Nephron (organoid): Measurements from ENCODE around the gene SNAPC5.
A peak's percentile ranks its signal among the peaks of the same experiment; 100 is the strongest.

Experiments used
- H3K27ac Mint-ChIP-seq, 3 experiments: 2 replicates each; pipeline ENCODE4 v1.8.0; 2020; ENCODE audit warnings: mixed read lengths in 3 of 3, mild to moderate bottlenecking in 2 of 3, moderate library complexity in 1 of 3
- H3K27me3 Mint-ChIP-seq: 2 replicates; pipeline ENCODE4 v1.8.0; 2021; ENCODE audit warnings: low read depth, mild to moderate bottlenecking, moderate library complexity, mixed read lengths
- H3K36me3 Mint-ChIP-seq: 2 replicates; pipeline ENCODE4 v1.8.0; 2020; ENCODE audit warnings: low read depth, mixed read lengths
- H3K4me1 Mint-ChIP-seq: 2 replicates; pipeline ENCODE4 v1.8.0; 2020; ENCODE audit warnings: mixed read lengths
- H3K4me3 Mint-ChIP-seq, 3 experiments: 2 replicates each; pipeline ENCODE4 v1.8.0; 2020; ENCODE audit warnings: mild to moderate bottlenecking in 3 of 3, mixed read lengths in 3 of 3, moderate library complexity in 2 of 3
- H3K9me3 Mint-ChIP-seq: 2 replicates; pipeline ENCODE4 v1.8.0; 2020; ENCODE audit warnings: mixed read lengths
- TF ChIP-seq, protein P1 (sequence below), 3 experiments: fragments of 200-600 bp; sonication (generic); IDR thresholded peaks; one replicate each; pipeline ENCODE4 v1.5.0; 2021; ENCODE audit warnings: antibody characterized with exemption in 3 of 3; ENCODE audit not compliant: unreplicated experiment in 3 of 3

Gene SNAPC5, protein sequence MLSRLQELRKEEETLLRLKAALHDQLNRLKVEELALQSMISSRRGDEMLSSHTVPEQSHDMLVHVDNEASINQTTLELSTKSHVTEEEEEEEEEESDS

DNA sequence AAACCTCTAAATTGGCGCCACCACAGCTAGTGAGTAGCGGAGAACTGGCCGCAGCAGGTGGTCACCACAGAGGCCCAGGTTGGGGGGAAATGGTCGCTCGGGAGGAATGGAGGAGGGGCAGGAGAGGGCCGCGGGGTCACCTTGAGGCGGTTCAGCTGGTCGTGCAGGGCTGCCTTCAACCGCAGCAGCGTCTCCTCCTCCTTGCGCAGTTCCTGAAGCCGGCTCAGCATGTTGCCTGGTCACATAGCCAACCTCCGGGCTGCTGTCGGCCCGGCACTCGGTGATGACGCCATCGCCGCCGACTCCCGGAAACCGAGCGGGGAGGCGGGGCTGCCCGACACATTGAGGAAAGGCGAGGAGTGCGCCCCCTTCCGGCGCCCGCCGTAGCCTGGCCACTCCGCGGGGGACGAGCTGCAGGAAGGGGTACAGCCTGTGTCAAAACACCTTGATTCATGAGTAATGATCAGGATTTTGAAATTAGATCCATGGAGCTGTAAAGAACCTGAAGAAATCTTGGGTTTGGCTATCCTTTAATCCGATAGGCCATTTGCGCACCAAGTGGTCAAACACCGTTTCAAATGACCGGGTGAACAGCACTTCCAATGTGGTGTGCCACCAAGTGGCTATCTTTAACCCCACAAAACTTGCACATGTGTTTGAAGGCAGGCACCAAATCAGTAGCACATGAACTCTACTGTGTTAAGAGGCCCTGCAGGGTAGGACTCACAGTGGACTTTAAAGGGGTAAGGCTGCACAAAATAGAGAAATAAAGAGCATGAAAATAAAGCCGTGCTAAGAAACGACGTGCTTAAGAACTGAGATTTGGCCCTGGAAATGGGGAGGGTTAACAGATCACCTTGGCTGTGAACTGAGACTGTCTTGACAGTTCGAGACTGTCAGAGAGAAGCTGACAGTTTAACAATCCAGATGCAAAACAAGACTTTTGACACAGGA, at the start of gene SNAPC5:
Gene SNAPC5, minus strand, starts transcription at position 261 of the 954 bp plus-strand sequence. Its CDS starts 31 bp downstream, at position 230.
- no peaks in the 10 kb centered on the region for H3K9me3 Mint-ChIP-seq
- TF ChIP-seq, protein P1, sequence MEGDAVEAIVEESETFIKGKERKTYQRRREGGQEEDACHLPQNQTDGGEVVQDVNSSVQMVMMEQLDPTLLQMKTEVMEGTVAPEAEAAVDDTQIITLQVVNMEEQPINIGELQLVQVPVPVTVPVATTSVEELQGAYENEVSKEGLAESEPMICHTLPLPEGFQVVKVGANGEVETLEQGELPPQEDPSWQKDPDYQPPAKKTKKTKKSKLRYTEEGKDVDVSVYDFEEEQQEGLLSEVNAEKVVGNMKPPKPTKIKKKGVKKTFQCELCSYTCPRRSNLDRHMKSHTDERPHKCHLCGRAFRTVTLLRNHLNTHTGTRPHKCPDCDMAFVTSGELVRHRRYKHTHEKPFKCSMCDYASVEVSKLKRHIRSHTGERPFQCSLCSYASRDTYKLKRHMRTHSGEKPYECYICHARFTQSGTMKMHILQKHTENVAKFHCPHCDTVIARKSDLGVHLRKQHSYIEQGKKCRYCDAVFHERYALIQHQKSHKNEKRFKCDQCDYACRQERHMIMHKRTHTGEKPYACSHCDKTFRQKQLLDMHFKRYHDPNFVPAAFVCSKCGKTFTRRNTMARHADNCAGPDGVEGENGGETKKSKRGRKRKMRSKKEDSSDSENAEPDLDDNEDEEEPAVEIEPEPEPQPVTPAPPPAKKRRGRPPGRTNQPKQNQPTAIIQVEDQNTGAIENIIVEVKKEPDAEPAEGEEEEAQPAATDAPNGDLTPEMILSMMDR (IDR thresholded peaks at IDR 0.05; ENCODE audit: unreplicated experiment in 3 of 3), result peak; percentile 98 to 100 (median 99)
- H3K27me3 Mint-ChIP-seq, result no peaks in the 10 kb centered on the region
- H3K36me3 Mint-ChIP-seq, result peaks cover 70% of the 10 kb centered on the region
- peak within 1 kb of the TSS; percentile 93 to 95 (median 95) for H3K4me3 Mint-ChIP-seq
- peaks cover 20% of the 10 kb centered on the region for H3K4me1 Mint-ChIP-seq
- peak within 1 kb of the TSS; percentile 62 to 87 (median 72) for H3K27ac Mint-ChIP-seq

DNA sequence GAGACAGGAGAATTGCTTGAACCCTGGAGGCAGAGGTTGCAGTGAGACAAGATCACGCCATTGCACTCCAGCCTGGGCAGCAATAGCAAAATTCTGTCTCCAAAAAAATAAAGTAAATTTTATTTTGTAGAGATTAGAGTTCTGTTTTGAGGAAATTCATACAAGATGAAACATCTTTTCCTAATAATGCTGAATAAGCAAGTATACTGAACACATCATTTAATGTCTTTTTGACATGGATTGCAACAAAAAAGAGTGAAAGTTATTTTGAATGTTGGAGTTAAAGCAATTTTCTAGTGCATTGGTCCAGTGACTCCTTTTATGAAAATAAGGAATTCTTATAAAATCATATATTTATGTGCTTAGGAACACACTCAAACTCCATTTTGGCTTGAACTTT, 47.7 kb upstream of the SNAPC5 start:
- no peaks in the 10 kb centered on the region for H3K4me1 Mint-ChIP-seq
- no peak overlapping the region for H3K4me3 Mint-ChIP-seq
- TF ChIP-seq, protein P1 (IDR thresholded peaks at IDR 0.05; ENCODE audit: unreplicated experiment in 3 of 3), result no peak
- H3K36me3 Mint-ChIP-seq, result peaks cover 45% of the 10 kb centered on the region
- no peaks in the 10 kb centered on the region for H3K9me3 Mint-ChIP-seq
- no peaks in the 10 kb centered on the region for H3K27me3 Mint-ChIP-seq
- no peak overlapping the region for H3K27ac Mint-ChIP-seq

DNA sequence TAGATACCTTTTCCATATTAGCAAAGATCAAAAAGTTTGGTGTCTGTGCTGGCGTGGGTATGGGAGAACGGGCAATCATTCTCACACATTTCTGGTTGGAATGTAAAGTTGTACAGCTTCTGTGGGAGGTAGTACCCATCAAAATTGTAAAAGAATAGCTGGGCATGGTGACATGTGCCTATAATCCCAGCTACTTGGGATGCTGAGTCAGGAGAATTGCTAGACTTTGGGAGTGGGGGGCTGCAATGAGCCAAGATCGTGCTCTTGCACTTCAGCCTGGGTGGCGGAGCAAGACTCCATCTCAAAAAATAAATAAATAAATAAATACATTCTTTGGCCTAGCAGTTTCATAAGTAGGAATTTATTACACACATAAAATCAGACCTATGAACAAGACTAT, 45.3 kb upstream of the SNAPC5 start:
- TF ChIP-seq, protein P1 (IDR thresholded peaks at IDR 0.05; ENCODE audit: unreplicated experiment in 3 of 3), result no peak
- H3K36me3 Mint-ChIP-seq, result peaks cover 51% of the 10 kb centered on the region
- H3K4me1 Mint-ChIP-seq, result no peaks in the 10 kb centered on the region
- no peaks in the 10 kb centered on the region for H3K27me3 Mint-ChIP-seq
- H3K27ac Mint-ChIP-seq, result no peak overlapping the region
- H3K9me3 Mint-ChIP-seq, result no peaks in the 10 kb centered on the region
- no peak overlapping the region for H3K4me3 Mint-ChIP-seq

DNA sequence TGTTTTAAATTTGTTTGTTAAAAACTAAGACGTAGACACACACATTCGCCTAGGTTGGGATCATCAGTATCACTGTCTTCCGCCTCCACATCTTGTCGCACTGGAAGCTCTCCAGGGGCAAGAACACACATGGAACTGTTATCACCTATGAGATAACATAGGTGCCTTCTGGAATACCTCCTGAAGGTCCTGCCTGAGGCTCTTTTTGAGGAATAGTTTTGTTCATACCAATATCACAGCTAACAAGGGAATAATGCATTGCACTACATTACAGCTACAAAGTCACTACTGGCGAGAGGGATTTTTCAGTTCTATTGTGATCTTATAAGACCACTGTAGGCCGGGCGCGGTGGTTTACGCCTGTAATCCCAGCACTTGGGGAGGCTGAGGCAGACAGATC, 37.5 kb upstream of the SNAPC5 start:
- H3K27ac Mint-ChIP-seq, result no peak overlapping the region
- no peak overlapping the region for H3K4me3 Mint-ChIP-seq
- no peaks in the 10 kb centered on the region for H3K4me1 Mint-ChIP-seq
- H3K9me3 Mint-ChIP-seq, result no peaks in the 10 kb centered on the region
- peaks cover 28% of the 10 kb centered on the region for H3K36me3 Mint-ChIP-seq
- H3K27me3 Mint-ChIP-seq, result no peaks in the 10 kb centered on the region
- TF ChIP-seq, protein P1 (IDR thresholded peaks at IDR 0.05; ENCODE audit: unreplicated experiment in 3 of 3), result no peak

DNA sequence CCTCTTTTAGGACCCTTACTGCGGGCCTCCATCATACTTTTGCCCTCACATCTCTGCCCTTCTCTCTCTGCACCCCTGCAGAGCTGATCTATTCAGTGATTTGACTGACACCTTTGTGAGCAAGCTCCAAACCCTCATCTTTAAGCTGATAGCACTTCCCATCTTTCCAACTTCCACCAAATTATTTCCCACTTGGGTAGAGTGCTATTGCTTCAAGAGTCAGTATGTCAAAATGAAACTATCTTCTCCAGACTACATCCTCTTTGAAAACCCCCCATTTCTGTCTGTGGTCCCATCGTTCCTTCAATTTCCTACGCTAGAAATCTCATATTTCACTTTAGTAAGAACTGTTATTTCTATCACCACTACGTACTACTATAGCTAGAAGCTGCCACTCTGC, 27.3 kb upstream of the SNAPC5 start:
- no peaks in the 10 kb centered on the region for H3K4me1 Mint-ChIP-seq
- peaks cover 16% of the 10 kb centered on the region for H3K36me3 Mint-ChIP-seq
- H3K27ac Mint-ChIP-seq, result no peak overlapping the region
- no peak overlapping the region for H3K4me3 Mint-ChIP-seq
- H3K9me3 Mint-ChIP-seq, result no peaks in the 10 kb centered on the region
- H3K27me3 Mint-ChIP-seq, result no peaks in the 10 kb centered on the region
- TF ChIP-seq, protein P1 (IDR thresholded peaks at IDR 0.05; ENCODE audit: unreplicated experiment in 3 of 3), result no peak
